Smooth muscle cell (in vitro differentiated cells): ENCODE measurements around the gene SBSN. TPM values are rescaled to one million over a fixed set of nuclear protein-coding genes. Genes with fewer than 3 reads are reported as not detected.

ENCODE experiments used
- DNase-seq: peaks from one replicate; lab custom pipeline; 2025; ENCODE audit not compliant: unreplicated experiment; lab: John Stamatoyannopoulos, UW
- H2AFZ ChIP-seq: fragments of 200-600 bp; sonication (generic); 2 replicates; pipeline ENCODE4 v1.6.0; 2016; ENCODE audit warnings: antibody characterized with exemption, low read depth, mild to moderate bottlenecking
- H3F3A ChIP-seq: fragments of 200-600 bp; sonication (generic); 2 replicates; pipeline ENCODE4 v1.6.0; 2017; ENCODE audit warnings: antibody characterized with exemption, low read depth
- H3K27ac ChIP-seq: fragments of 200-600 bp; sonication (generic); 2 replicates; pipeline ENCODE4 v1.5.1; 2016; ENCODE audit warnings: low read depth, mild to moderate bottlenecking
- H3K27me3 ChIP-seq: fragments of 200-600 bp; sonication (generic); 2 replicates; pipeline ENCODE4 v1.6.1; 2016; ENCODE audit warnings: low read depth, mild to moderate bottlenecking
- H3K36me3 ChIP-seq: fragments of 200-600 bp; sonication (generic); 2 replicates; pipeline ENCODE4 v1.5.1; 2016; ENCODE audit warnings: low read depth
- H3K4me1 ChIP-seq: fragments of 200-600 bp; sonication (generic); 2 replicates; pipeline ENCODE4 v1.5.1; 2016; ENCODE audit warnings: low read depth
- H3K4me2 ChIP-seq: fragments of 200-600 bp; sonication (generic); 2 replicates; pipeline ENCODE4 v1.6.0; 2016; ENCODE audit warnings: mild to moderate bottlenecking
- H3K4me3 ChIP-seq: fragments of 200-600 bp; sonication (generic); 2 replicates; pipeline ENCODE4 v1.5.1; 2016; ENCODE audit warnings: mild to moderate bottlenecking
- H3K79me2 ChIP-seq: fragments of 200-600 bp; sonication (generic); 2 replicates; pipeline ENCODE4 v1.6.0; 2016; ENCODE audit warnings: low read depth, mild to moderate bottlenecking
- H3K9ac ChIP-seq: fragments of 200-600 bp; sonication (generic); 2 replicates; pipeline ENCODE4 v1.6.0; 2016; ENCODE audit warnings: low read depth
- H3K9me3 ChIP-seq: fragments of 200-600 bp; sonication (generic); replicated peaks from 2 replicates; pipeline ENCODE4 v1.5.1; 2016; ENCODE audit warnings: low read depth
- H4K20me1 ChIP-seq: fragments of 200-600 bp; sonication (generic); 2 replicates; pipeline ENCODE4 v1.6.0; 2016; ENCODE audit warnings: low read depth
- CTCF ChIP-seq: fragments of 200-600 bp; sonication (generic); IDR thresholded peaks from 2 replicates; pipeline ENCODE4 v1.5.1; 2017; ENCODE audit warnings: borderline replicate concordance, mild to moderate bottlenecking, antibody characterized with exemption; ENCODE audit not compliant: insufficient read depth, poor library complexity, severe bottlenecking
- WGBS: methylation state at CpG from one replicate; pipeline ENCODE4 v1.1.7; 2016; ENCODE audit warnings: low lambda C conversion rate; 5-methylcytosine and 5-hydroxymethylcytosine counted together
- polyA plus RNA-seq: library from polyadenylated mRNA; unstranded; fragments of >200 nt; fragmentation: Nextera tagmentation; extraction: Ambion mirVana; gene quantifications from 2 replicates; pipeline ENCODE4 v1.2.1, GENCODE V29; 2016
- total RNA-seq: library from RNA; depleted of rRNA; stranded (reverse); fragments of >200 nt; gene quantifications from 2 replicates; pipeline ENCODE4 v1.2.3, GENCODE V29; 2014

SBSN gene, protein sequence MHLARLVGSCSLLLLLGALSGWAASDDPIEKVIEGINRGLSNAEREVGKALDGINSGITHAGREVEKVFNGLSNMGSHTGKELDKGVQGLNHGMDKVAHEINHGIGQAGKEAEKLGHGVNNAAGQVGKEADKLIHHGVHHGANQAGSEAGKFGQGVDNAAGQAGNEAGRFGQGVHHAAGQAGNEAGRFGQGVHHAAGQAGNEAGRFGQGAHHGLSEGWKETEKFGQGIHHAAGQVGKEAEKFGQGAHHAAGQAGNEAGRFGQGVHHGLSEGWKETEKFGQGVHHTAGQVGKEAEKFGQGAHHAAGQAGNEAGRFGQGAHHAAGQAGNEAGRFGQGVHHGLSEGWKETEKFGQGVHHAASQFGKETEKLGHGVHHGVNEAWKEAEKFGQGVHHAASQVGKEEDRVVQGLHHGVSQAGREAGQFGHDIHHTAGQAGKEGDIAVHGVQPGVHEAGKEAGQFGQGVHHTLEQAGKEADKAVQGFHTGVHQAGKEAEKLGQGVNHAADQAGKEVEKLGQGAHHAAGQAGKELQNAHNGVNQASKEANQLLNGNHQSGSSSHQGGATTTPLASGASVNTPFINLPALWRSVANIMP
- total RNA-seq (14.9 and 19.8 TPM in 2 replicates), polyA plus RNA-seq (4.9 and 11.7 TPM in 2 replicates)

GRCh38 chr19:35528218-35529038, at the start of gene SBSN:
Gene SBSN, minus strand, starts transcription at chr19:35528311. Its CDS starts 30 bp downstream, at chr19:35528281.
- no peak within 1 kb of the TSS for H3K4me2 ChIP-seq
- 80% methylated on average over 11 of the region's 11 CpGs for WGBS
- H2AFZ ChIP-seq, result no peak within 1 kb of the TSS

GRCh38 chr19:35571406-35571965, 43.4 kb upstream of the SBSN start:
- H3F3A ChIP-seq, result no peaks in the 10 kb centered on the region
- WGBS, result 93% methylated on average over 1 of the region's 1 CpG

More at GRCh38 chr19:35528218-35529038, at the start of gene SBSN:
- Histone ChIP-seq H3F3A (no peaks in the 10 kb centered on the region), H3K36me3 (no peaks in the 10 kb centered on the region), H3K4me1 (peaks cover 4% of the 10 kb centered on the region), H3K9ac (no peak within 1 kb of the TSS), H3K79me2 (no peaks in the 10 kb centered on the region), H3K9me3 (no peaks in the 10 kb centered on the region), H4K20me1 (no peaks in the 10 kb centered on the region), H3K27ac (no peak within 1 kb of the TSS), H3K27me3 (peaks cover 6% of the 10 kb centered on the region), H3K4me3 (no peak within 1 kb of the TSS)
- TF ChIP-seq CTCF, result no peak
- no peak for DNase-seq

DNA sequence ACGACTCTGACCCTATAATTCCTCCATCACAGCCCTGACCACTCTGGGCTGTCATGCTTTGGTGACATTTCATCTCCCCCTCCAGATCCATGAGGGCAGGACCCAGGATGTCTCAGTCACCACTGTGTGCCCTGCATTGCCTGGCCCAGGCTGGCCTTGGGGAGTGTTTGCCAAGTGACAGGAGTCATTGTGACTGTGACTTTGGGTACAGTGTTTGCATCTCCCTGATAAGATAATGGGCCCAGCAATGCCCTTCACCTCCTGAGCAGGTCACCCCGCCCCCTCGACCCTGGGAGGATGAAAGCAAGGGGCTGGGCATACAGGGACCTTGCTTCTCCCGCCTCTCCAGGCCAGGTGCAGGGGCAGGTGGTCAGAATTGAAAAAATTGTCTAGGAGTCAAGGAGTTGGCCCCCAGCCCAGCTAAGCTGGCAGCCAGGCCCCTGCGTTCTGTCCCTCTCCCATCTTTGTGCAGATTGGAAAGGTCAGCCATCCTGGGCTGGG, 41.2 kb upstream of the SBSN start:
- no peaks in the 10 kb centered on the region for H3K4me1 ChIP-seq
- no peak overlapping the region for H3K4me3 ChIP-seq
- WGBS, result 76% methylated on average over 5 of the region's 5 CpGs
- H3K79me2 ChIP-seq, result no peaks in the 10 kb centered on the region
- no peak overlapping the region for H2AFZ ChIP-seq
- no peaks in the 10 kb centered on the region for H3K9me3 ChIP-seq
- H3K9ac ChIP-seq, result no peak overlapping the region
- no peaks in the 10 kb centered on the region for H3F3A ChIP-seq
- no peak for TF ChIP-seq CTCF
- H3K36me3 ChIP-seq, result no peaks in the 10 kb centered on the region
- H3K4me2 ChIP-seq, result no peak overlapping the region
- H3K27me3 ChIP-seq, result peaks cover 4% of the 10 kb centered on the region
- no peak for DNase-seq
- no peaks in the 10 kb centered on the region for H4K20me1 ChIP-seq
- no peak overlapping the region for H3K27ac ChIP-seq

More at GRCh38 chr19:35571406-35571965, 43.4 kb upstream of the SBSN start:
- Histone ChIP-seq H2AFZ (no peak overlapping the region), H3K27me3 (peaks cover 4% of the 10 kb centered on the region), H3K79me2 (no peaks in the 10 kb centered on the region), H3K36me3 (no peaks in the 10 kb centered on the region), H3K9me3 (no peaks in the 10 kb centered on the region), H3K4me2 (no peak overlapping the region), H3K27ac (no peak overlapping the region), H3K9ac (no peak overlapping the region), H4K20me1 (no peaks in the 10 kb centered on the region), H3K4me3 (no peak overlapping the region), H3K4me1 (no peaks in the 10 kb centered on the region)
- no peak for TF ChIP-seq CTCF
- no peak for DNase-seq
